ENCODE measurements around the gene ZNF773.
"Not testable (repeated sequence)": the region's sequence is repeated elsewhere in the genome, so short reads cannot be mapped to it uniquely, and the experiment has no call there.

Gene ZNF773

DNA sequence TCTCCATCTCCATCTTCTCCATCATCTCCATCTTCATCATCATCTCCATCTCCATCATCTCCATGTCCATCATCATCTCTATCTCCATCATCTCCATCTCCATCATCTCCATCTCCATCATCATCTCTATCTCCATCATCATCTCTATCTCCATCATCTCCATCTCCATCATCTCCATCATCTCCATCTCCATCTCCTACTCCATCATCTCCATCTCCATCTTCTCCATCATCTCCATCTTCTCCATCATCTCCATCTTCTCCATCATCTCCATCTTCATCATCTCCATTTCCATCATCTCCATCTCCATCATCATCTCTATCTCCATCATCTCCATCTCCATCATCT lies 432 bp upstream of the ZNF773 start:
- not testable (repeated sequence) for H3K9me3 ChIP-seq (ENCODE audit: severe bottlenecking); H3K27me3 ChIP-seq (ENCODE audit: insufficient read depth, low read depth, severe bottlenecking); H3K27ac ChIP-seq; H3K4me3 ChIP-seq (ENCODE audit: low read depth, low read length); H3K36me3 ChIP-seq; DNase-seq

DNA sequence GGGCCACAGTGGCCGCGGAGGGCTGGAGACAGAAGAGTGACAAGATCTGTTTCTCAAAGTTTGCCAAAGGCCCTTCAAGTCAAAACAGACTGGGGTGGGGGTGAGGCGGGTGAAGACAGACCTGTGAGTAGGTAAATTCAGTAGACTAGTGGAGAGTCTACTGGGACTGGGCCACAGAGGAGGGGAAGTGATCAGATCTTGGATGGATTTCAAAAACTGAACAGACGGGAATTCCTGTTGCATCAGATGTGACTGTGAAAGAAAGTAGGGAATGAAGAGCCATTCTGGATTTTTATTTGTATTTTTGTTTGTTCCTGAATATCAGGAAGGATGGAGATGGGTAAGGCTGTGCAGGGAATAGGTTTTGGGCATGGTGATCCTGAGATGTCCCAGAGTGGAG lies 662 bp downstream of the ZNF773 start:
- not testable (repeated sequence) for H3K36me3 ChIP-seq; DNase-seq; H3K27me3 ChIP-seq (ENCODE audit: insufficient read depth, low read depth, severe bottlenecking); H3K27ac ChIP-seq; H3K9me3 ChIP-seq (ENCODE audit: severe bottlenecking)
- peak overlapping the region; percentile 31 for H3K4me3 ChIP-seq (ENCODE audit: low read depth, low read length)

DNA sequence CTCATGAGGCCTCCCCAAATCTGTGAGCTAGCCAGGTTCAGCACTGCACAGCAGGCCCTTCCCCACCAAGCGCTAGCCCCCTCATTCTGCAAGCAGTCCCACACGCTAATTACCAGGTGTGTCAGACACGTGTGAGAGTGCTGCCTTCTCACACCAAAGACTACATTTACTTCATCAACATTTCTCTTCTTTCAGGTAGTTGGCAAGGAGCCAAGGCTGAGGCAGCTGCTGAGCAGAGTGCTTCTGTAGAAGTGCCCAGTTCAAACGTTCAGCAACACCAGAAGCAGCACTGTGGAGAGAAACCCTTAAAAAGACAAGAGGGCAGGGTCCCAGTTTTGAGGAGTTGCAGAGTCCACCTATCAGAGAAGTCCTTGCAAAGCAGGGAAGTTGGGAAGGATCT lies 6.4 kb downstream of the ZNF773 start:
- Histone ChIP-seq H3K9me3 (ENCODE audit: severe bottlenecking) (no peaks in the 10 kb centered on the region), H3K27me3 (ENCODE audit: insufficient read depth, low read depth, severe bottlenecking) (no peaks in the 10 kb centered on the region), H3K4me3 (ENCODE audit: low read depth, low read length) (no peak overlapping the region), H3K27ac (no peak overlapping the region), H3K36me3 (peaks cover 22% of the 10 kb centered on the region)
- TF ChIP-seq, protein P1, sequence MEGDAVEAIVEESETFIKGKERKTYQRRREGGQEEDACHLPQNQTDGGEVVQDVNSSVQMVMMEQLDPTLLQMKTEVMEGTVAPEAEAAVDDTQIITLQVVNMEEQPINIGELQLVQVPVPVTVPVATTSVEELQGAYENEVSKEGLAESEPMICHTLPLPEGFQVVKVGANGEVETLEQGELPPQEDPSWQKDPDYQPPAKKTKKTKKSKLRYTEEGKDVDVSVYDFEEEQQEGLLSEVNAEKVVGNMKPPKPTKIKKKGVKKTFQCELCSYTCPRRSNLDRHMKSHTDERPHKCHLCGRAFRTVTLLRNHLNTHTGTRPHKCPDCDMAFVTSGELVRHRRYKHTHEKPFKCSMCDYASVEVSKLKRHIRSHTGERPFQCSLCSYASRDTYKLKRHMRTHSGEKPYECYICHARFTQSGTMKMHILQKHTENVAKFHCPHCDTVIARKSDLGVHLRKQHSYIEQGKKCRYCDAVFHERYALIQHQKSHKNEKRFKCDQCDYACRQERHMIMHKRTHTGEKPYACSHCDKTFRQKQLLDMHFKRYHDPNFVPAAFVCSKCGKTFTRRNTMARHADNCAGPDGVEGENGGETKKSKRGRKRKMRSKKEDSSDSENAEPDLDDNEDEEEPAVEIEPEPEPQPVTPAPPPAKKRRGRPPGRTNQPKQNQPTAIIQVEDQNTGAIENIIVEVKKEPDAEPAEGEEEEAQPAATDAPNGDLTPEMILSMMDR (IDR thresholded peaks at IDR 0.05; ENCODE audit: low read depth, low read length), result no peak
- no peak for DNase-seq

DNA sequence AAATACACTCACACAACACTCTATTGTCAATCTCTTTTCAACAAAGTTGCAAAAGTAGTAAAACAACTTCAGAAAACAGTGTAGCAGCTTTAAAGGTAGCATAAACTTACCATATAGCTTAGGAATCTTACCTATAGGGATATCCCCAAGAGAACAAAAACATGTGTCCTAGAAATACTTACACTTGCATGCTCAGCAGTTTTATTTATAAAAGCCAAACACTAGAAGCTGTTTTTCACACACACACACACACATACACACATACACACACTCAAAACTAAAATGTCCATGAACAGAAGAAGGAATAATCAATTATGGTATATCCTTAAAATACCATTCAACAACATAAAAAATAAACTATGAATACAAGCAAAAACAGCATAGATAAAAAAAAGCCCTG lies 11.7 kb downstream of the ZNF773 start:
- Histone ChIP-seq H3K27ac (no peak overlapping the region), H3K27me3 (ENCODE audit: insufficient read depth, low read depth, severe bottlenecking) (no peaks in the 10 kb centered on the region), H3K4me3 (ENCODE audit: low read depth, low read length) (no peak overlapping the region), H3K9me3 (ENCODE audit: severe bottlenecking) (peaks cover 7% of the 10 kb centered on the region), H3K36me3 (peaks cover 16% of the 10 kb centered on the region)
- no peak for DNase-seq
- TF ChIP-seq, protein P1 (IDR thresholded peaks at IDR 0.05; ENCODE audit: low read depth, low read length), result no peak

DNA sequence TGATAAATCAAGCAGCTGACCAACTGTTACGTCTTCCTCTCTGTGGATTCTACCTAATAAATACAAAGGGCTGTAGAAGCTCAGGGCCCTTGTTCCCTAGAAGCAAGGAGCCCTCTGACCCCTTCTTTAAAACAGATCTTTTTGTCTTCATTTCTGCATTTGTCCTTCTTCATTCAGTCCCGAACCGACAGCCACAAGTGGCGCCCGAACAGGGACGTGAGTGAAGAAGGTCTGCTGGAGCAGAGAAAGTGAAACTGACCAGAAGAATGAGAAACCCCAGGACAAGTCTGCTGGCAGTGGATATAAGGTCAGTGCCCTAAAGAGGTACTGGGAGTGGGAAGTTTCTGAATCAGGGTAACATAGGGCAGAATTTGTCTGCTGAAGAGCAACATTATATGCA lies 13.1 kb downstream of the ZNF773 start:
- TF ChIP-seq, protein P1 (IDR thresholded peaks at IDR 0.05; ENCODE audit: low read depth, low read length), result no peak
- peaks cover 6% of the 10 kb centered on the region for H3K36me3 ChIP-seq
- H3K27ac ChIP-seq, result no peak overlapping the region
- H3K27me3 ChIP-seq (ENCODE audit: insufficient read depth, low read depth, severe bottlenecking), result no peaks in the 10 kb centered on the region
- no peak overlapping the region for H3K4me3 ChIP-seq (ENCODE audit: low read depth, low read length)
- DNase-seq, result no peak
- peaks cover 7% of the 10 kb centered on the region for H3K9me3 ChIP-seq (ENCODE audit: severe bottlenecking)

DNA sequence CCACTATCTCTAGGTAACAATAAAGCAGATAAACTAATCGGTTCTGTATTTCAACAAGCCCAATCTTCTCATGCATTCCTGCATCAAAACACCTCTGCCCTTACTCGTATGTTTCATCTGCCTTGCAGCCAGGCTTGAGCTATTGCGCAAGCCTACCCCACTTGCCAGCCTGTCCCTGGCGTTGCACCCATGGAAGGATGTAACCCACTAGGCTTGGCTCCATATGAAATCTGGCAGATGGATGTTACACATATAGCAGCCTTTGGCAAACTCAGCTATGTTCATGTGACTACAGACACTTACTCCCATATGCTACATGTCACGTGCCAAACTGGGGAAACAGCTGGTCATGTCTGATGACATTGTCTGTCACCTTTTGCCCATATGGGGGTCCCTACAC lies 15.5 kb downstream of the ZNF773 start:
- DNase-seq, result no peak
- Histone ChIP-seq H3K27me3 (ENCODE audit: insufficient read depth, low read depth, severe bottlenecking) (no peaks in the 10 kb centered on the region), H3K9me3 (ENCODE audit: severe bottlenecking) (peaks cover 7% of the 10 kb centered on the region)

DNA sequence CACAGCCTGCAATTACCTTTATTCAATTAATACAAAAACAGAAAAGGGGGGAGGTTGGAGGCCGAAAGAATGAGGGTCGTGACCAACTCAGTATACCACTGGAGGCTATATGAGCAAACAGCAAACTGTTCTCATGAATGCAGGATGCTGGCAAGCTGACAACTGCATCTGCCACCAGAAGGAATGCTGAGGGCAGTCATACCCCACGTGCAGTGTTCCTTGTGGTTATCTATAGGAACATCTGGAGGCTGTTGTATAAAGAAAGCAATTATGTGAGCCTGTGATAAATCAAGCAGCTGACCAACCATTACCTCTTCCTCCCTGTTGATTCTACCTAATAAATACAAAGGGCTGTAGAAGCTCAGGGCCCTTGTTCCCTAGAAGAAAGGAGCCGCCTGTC lies 18.3 kb downstream of the ZNF773 start:
- not testable (repeated sequence) for H3K27ac ChIP-seq; DNase-seq; H3K27me3 ChIP-seq (ENCODE audit: insufficient read depth, low read depth, severe bottlenecking); H3K9me3 ChIP-seq (ENCODE audit: severe bottlenecking); H3K4me3 ChIP-seq (ENCODE audit: low read depth, low read length); H3K36me3 ChIP-seq

More for the DNA sequence above, 15.5 kb downstream of the ZNF773 start:
- H3K36me3 ChIP-seq, result peaks cover 6% of the 10 kb centered on the region
- no peak overlapping the region for H3K4me3 ChIP-seq (ENCODE audit: low read depth, low read length)
- no peak overlapping the region for H3K27ac ChIP-seq
- TF ChIP-seq, protein P1 (IDR thresholded peaks at IDR 0.05; ENCODE audit: low read depth, low read length), result no peak
